ENCODE results near the gene ZSCAN16.

The ZSCAN16 gene

GRCh38 chr6:28134015-28134414 lies 9.6 kb downstream of the ZSCAN16 start:
- no peak for DNase-seq (ENCODE audit: low spot score)

- no peak for DNase-seq (ENCODE audit: low spot score)
Measured at GRCh38 chr6:28134716-28135115, 10.3 kb downstream of the ZSCAN16 start.

- DNase-seq (ENCODE audit: low spot score): no peak
Measured at GRCh38 chr6:28135393-28135792, 11.0 kb downstream of the ZSCAN16 start.

DNA sequence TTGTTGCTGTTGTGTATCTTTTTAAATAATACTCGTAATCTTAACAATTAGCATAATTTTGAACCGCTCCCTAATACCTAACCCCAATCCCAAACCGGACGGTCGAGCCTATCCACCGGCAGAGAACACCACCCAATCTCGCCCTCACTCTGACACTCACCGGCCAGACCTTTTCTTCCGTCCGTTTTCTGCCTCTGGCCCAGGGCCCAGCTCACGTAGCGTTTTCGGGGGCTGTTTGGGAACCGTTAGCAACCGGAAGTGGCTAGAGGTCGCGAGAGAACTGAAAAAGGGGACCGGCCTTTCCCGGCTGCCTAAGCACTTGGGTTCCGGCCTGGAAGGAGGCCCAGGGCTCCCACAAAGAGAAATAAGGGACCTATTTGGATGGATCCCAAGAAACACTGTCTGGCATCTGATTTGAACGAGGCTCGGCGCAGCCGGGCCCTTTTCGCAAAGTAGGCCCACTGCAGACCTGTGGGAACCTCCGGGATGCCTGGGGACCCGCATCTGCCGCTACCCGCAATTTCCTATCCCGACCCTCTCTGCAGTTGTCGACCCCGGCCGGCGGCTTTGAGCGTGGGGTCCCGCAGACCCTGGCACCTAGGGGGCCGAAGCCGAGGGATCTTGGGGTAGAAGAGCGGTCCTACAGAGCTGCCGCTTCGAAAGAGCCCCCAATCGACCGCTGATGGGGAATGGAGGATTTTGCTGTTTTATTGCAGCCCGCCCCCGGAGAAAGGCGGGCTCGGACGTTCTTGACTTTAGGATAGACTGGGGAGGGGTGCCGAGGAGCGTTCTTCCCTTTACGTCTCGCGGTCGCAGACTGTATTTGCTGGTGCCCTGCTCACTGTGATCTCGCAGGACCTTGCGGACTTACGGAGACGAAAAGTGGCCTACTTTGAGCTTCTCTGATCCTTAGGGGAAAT lies 12.4 kb downstream of the ZSCAN16 start:
- DNase-seq (ENCODE audit: low spot score): peak; percentile 94

DNA sequence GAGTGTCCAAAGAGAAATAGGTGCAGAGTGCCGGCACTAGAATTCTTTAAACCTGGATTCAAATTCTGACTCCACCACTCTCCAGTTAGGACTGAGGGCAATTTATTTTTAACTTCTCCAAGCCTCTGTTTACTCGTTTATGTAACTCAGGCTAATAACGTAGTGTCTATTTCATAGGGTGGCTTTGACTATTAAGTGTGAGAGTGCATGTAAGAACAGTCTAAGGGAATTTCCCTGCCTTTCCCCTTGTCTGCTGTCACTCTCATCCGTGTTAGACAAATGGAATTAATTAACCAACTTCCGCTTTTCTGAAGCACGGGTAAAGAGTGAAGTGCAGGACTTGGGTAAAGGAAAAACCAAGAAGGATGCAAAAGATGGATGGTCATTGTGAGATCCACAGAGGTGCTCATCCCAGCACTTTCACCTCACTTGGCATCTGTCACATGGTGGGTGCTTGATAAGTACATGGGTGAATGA lies 13.1 kb downstream of the ZSCAN16 start:
- DNase-seq (ENCODE audit: low spot score): no peak

GRCh38 chr6:28139860-28140543 lies 15.6 kb downstream of the ZSCAN16 start:
- no peak for DNase-seq (ENCODE audit: low spot score)

- no peak for DNase-seq (ENCODE audit: low spot score)
Measured at GRCh38 chr6:28140616-28141015, 16.2 kb downstream of the ZSCAN16 start.

DNA sequence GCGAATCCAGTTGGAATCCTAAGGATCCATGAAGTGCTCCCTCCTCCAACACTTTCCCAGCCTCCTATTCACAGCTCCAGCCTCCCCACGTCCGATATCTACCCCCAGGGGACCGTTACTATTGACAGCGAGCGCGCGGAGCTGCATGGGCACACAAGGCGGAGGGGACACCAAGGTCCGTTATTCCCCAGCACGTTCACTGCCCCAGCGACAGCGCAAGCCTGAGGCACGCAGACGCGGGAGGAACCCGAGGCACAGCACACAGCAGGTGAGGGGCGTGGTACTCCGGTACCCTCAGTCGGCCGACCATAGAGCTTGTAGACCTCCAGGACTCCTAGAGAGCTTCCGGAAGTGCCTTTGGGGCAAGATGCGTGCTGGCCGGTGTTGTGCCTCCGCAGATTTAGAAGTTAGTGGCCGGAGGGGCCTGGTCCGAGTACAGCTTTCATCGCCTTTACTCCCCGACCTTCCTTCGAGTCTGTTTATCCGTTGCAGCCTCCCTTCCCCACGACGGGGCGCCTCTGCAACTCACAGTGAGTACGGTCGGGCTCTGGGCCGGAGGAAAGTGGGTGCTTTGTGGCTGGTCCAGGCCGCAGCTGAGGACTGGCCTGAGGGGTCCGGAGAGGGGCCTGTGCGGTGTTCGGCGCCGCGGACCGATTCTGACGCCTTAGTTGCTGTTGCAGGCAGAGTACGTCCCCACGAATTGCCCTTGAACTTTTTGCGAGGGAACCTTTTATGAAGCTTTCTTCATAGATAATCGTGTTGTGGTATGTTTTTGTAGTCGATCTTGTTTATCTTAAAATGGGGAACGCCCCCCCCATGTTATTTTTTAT lies 17.3 kb downstream of the ZSCAN16 start, which contains the start of gene ZKSCAN8:
Gene ZKSCAN8 (plus strand): TSS at position 384 of the 830 bp plus-strand sequence. CDS start 6,525 bp downstream, outside the sequence.
- peak; percentile 89 for DNase-seq (ENCODE audit: low spot score)

DNA sequence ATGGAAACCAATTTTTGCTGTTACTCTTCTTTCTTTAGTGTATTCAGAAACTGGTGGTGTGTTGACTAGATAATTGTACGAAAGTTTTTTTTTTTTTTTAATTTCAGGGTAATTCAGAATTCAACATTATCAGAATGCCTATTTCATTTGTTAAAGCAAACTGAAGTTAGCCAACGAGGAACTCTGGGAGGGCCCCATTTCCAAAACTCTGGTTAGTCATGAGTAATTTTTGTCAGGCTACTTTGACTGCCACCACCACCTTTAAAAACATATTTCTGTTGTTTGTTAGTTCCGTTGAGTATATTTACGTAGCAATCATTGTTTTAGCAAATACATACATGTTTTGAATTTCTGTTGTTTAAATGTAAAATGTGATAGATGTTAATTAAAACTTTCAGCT lies 18.0 kb downstream of the ZSCAN16 start:
- no peak for DNase-seq (ENCODE audit: low spot score)

DNA sequence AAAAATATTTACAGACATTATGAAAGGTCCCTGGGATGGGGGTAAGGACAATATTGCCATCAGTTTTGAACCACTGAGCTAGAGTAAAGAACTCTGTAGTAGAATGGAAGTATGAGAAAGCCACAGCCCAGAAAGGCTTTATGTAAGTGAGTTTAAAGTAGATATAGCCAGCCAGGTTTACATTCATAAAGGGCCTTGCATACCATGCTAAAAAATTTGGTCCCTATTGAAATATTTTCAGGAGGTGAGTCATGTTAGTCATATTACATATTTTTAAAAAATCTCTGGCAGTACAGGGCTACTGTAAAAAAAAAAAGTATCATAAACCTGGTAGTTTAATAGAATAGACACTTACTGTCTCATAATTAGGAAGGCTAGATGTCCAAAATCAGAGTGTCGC lies 20.8 kb downstream of the ZSCAN16 start:
- DNase-seq (ENCODE audit: low spot score): no peak

DNA sequence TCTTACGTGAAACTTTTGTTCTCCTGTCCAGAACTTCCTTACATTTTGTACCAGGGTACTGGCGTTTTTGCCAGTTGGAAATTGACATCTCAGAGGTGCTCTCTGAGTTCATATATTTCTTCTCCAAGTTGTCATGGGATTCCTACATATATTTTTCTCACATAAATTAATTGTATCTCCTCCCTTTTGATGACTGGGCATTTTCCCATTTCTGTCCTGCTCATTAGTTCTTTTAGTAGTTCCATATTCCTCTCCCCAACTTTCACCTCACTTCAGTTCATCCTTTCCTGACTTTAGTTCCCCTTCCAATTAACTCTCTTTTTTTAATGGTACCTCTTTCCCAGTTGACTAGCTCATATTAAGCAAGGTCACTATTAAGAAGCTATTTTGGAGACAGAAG lies 28.1 kb downstream of the ZSCAN16 start:
- no peak for DNase-seq (ENCODE audit: low spot score)

DNA sequence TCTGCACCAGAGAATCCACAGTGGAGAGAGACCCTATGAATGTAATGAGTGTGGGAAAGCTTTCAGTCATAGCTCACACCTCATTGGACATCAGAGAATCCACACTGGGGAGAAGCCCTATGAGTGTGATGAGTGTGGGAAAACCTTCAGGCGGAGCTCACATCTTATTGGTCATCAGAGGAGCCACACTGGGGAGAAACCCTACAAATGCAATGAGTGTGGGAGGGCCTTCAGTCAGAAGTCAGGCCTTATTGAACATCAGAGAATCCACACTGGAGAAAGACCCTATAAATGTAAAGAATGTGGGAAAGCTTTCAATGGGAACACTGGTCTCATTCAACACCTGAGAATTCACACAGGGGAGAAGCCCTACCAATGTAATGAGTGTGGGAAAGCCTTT lies 29.1 kb downstream of the ZSCAN16 start:
- DNase-seq (ENCODE audit: low spot score): no peak

DNA sequence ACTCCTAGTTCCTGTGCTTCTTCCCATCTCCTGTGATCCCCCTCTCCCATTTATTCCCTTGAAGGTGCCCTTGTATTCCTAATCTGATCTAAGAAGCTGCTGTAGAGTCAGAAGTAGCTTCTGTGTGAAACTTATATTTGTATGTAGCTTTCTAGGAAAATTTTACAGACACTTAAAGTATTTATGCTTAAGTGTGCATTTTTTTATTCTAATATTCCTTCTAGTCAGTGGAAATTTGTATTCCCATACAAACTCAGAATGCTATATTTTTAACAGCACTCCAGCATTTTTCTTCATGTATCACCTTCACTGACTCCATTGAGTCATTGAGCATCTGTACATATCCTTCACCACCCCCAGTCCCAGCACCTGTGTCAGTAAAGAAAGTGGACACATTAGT lies 29.9 kb downstream of the ZSCAN16 start:
- DNase-seq (ENCODE audit: low spot score): no peak

GRCh38 chr6:28158318-28158717 lies 33.9 kb downstream of the ZSCAN16 start:
- no peak for DNase-seq (ENCODE audit: low spot score)

DNA sequence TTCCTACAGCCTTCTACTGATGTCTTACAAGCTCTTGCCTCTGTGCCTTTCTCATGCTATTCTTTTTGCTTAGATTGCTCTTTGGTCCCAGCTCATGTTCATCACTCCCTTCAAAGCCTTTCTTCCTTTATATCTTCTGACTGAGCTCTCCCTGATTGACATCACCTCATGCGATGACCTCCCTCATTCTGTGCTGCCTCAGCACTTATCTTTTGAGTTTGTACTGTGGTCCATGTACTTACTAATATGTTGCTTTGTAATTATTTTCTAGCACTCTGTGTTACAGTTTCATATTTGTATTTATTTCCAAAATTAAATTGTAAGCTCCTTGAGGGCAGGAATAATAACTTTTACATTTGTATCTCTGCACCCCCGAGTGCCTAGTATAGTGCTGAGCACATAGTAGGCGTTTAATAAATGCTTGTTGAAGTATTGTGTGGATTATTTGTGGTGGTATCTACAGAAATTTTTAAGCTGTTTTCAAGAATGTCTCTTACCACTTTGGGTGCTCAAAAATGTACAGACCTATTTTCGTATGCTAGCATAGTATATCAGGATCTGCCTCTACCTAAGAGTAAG lies 34.7 kb downstream of the ZSCAN16 start:
- no peak for DNase-seq (ENCODE audit: low spot score)

DNA sequence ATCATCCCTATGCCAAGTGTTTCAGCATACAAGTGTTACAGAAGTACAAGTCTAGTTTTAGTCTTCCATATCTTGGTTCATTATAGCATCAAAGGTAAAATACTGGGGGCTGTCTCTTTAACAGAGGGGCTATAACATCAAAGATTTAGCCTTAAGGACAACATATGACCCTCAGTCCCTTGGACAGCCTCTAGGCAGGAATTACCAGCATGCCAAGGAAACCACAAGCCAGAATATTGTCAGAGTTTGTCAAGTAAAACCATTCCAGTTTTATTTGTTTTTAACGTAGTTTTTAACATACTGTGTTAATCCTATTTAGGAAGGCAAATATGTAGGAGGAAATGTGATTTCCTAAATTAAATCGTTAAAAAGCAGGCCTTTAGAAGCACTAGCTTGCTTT lies 35.8 kb downstream of the ZSCAN16 start:
- DNase-seq (ENCODE audit: low spot score): no peak

DNA sequence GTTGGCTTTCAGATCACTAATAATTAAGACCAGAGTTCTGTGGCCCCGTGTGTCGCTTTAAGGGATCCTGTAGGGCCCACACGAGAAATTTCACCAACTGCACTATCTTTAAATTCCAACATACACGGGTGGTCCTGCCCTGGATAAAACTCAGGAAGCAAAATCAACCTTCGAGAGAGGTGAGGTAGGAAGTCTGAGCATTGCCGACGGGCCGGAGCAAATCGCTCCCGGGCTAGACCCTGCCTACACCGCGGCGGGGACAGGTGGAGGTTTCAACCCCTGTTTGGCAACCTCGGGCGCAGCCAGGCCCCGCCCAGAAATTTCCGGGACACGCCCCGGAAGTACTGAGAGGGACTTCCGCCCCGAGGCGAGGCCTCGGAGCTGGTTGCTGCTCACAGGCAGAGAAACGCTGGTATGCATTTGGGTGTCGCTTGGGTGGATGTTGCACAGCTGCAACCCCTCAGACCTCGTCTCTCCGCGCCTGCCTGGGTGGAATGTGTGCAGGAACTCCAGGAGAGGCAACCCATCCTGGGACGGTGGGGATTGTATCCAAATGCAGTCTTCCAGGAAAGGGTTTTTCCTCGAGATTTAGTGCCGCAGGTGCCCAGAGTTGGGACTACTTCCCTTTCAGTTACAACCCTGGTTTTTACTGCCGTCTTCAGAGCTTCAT lies 37.1 kb downstream of the ZSCAN16 start:
- peak; percentile 86 for DNase-seq (ENCODE audit: low spot score)

GRCh38 chr6:28165563-28165962 lies 41.2 kb downstream of the ZSCAN16 start:
- no peak for DNase-seq (ENCODE audit: low spot score)

DNA sequence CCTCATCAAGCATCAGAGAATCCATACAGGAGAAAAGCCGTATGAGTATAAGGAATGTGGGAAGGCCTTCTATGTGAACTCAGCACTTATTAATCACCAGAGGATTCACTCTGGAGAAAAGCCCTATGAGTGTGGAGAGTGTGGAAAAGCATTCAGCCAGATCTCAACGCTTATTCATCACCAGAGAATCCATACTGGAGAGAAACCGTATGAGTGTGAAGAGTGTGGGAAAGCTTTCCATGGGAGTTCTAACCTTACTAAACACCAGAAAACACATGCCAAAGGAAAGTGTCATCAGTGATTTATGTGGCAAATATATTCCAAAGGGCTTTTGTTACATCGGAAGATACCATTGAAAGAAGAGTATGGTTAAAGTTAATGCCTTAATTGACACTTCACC lies 42.7 kb downstream of the ZSCAN16 start:
- no peak for DNase-seq (ENCODE audit: low spot score)

DNA sequence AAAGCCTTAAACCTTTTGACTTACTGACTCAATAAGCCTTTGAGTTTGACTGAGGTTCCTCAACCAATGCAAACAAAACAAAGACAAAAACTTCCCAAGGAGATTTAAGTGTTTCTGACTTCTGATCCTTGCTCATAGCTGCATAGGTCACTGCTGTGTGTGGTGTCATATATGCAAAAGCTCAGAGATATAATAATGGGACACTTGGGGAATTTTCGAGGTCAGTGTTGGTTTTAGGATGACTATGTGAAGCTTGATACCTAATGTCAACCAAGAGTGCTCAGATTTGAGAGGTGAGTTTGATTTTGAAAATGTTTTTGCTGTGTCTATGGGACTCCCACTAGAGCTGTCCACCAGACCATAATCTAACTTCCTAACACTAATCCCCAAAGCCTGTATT lies 43.5 kb downstream of the ZSCAN16 start:
- no peak for DNase-seq (ENCODE audit: low spot score)

DNA sequence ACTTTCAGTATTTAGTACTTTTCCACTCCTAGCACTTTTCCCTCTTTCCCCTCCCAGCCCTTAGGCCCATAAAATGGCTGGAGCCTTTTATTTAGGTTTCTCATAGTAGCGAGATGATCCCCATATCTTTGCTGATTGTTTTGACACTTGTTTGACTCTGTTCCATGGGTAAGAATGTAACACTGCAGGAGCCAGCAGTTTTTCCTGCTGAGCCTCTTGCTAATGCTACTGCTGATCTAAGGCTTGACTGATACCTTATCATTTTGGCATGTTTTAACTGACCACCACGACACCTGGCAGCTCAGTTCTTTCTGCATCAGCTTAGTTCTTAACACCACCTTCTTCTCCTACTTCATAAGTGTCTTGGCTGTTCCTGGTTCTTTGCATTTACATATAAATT lies 46.9 kb downstream of the ZSCAN16 start:
- DNase-seq (ENCODE audit: low spot score): no peak

All from left forelimb (tissue), 1 donor.